Neuronal stem cell (in vitro differentiated cells): ENCODE results near the gene TSEN54.

ENCODE experiments used
- DNase-seq: peaks from one replicate; pipeline ENCODE4 v3.0.0-alpha.2; 2013; ENCODE audit warnings: low spot score
- H2AFZ ChIP-seq: one replicate; pipeline ENCODE4 v1.6.1; 2013; ENCODE audit warnings: mild to moderate bottlenecking, low read length, inconsistent platforms
- H2AK5ac ChIP-seq: 2 replicates; pipeline ENCODE4 v1.6.1; 2013; ENCODE audit warnings: low read depth, mild to moderate bottlenecking, inconsistent platforms, low read length, moderate library complexity, mixed read lengths
- H2BK120ac ChIP-seq: 2 replicates; pipeline ENCODE4 v1.6.1; 2013; ENCODE audit warnings: low read depth, mild to moderate bottlenecking, inconsistent platforms, low read length, moderate library complexity, mixed read lengths
- H2BK12ac ChIP-seq: one replicate; pipeline ENCODE4 v1.6.1; 2013; ENCODE audit warnings: low read length, inconsistent platforms
- H2BK15ac ChIP-seq: 2 replicates; pipeline ENCODE4 v1.6.1; 2013; ENCODE audit warnings: mild to moderate bottlenecking, low read length, inconsistent platforms, mixed read lengths
- H2BK5ac ChIP-seq: one replicate; pipeline ENCODE4 v1.6.1; 2013; ENCODE audit warnings: inconsistent platforms, mild to moderate bottlenecking, low read length, moderate library complexity
- H3K14ac ChIP-seq: one replicate; pipeline ENCODE4 v1.6.1; 2013; ENCODE audit warnings: low read length, inconsistent platforms
- H3K18ac ChIP-seq: 2 replicates; pipeline ENCODE4 v1.6.1; 2013; ENCODE audit warnings: low read length, inconsistent platforms
- H3K23ac ChIP-seq: 2 replicates; pipeline ENCODE4 v1.6.1; 2013; ENCODE audit warnings: low read depth, mild to moderate bottlenecking, mixed read lengths, low read length, inconsistent platforms; ENCODE audit not compliant: poor library complexity
- H3K27ac ChIP-seq: replicated peaks from 3 replicates; pipeline ENCODE4 v1.5.1; 2013; ENCODE audit warnings: low read length, inconsistent platforms
- H3K27me3 ChIP-seq, 3 experiments: 2 replicates each; pipeline ENCODE4 v1.6.1; 2013; ENCODE audit warnings: low read length in 3 of 3, mild to moderate bottlenecking in 2 of 3, inconsistent platforms in 1 of 3, low read depth in 1 of 3, mixed read lengths in 1 of 3, moderate library complexity in 1 of 3; ENCODE audit not compliant: control insufficient read depth in 3 of 3, insufficient read depth in 3 of 3
- H3K36me3 ChIP-seq, 2 donors: replicated peaks in 1 of 2; 2 replicates each; pipeline ENCODE4 v1.6.1; 2013; ENCODE audit warnings: low read length in 2 of 2; ENCODE audit not compliant: control insufficient read depth in 2 of 2, insufficient read depth in 2 of 2
- H3K4ac ChIP-seq: 2 replicates; pipeline ENCODE4 v1.6.1; 2013; ENCODE audit warnings: inconsistent platforms, mild to moderate bottlenecking, low read length, moderate library complexity
- H3K4me1 ChIP-seq, 2 donors: 1 replicate in 1 of 2; 2 replicates in 1 of 2; pipeline ENCODE4 v1.6.1; 2013; ENCODE audit warnings: low read length in 2 of 2, low read depth in 1 of 2; ENCODE audit not compliant: control insufficient read depth in 2 of 2, insufficient read depth in 1 of 2
- H3K4me2 ChIP-seq: one replicate; pipeline ENCODE4 v1.6.1; 2013; ENCODE audit warnings: mild to moderate bottlenecking, low read length, inconsistent platforms; ENCODE audit not compliant: insufficient read depth, poor library complexity, severe bottlenecking
- H3K4me3 ChIP-seq, 2 donors: 2 replicates each; pipeline ENCODE4 v1.5.1; 2013; ENCODE audit warnings: low read length in 2 of 2, mild to moderate bottlenecking in 2 of 2, inconsistent platforms in 1 of 2, moderate library complexity in 1 of 2
- H3K79me1 ChIP-seq: one replicate; pipeline ENCODE4 v1.6.1; 2013; ENCODE audit warnings: low read depth, mild to moderate bottlenecking, inconsistent platforms, low read length, moderate library complexity
- H3K9ac ChIP-seq: one replicate; pipeline ENCODE4 v1.6.1; 2013; ENCODE audit warnings: mild to moderate bottlenecking, low read depth, low read length, inconsistent platforms; ENCODE audit not compliant: poor library complexity
- H3K9me3 ChIP-seq, 2 donors: replicated peaks in 1 of 2; 2 replicates each; pipeline versions ENCODE3 to v1.6.1; 2013; ENCODE audit warnings: low read length in 2 of 2, mild to moderate bottlenecking in 2 of 2, inconsistent platforms in 1 of 2, low read depth in 1 of 2, mixed read lengths in 1 of 2, moderate library complexity in 1 of 2; ENCODE audit not compliant: control insufficient read depth in 2 of 2, insufficient read depth in 1 of 2
- H4K8ac ChIP-seq: one replicate; pipeline ENCODE4 v1.6.1; 2013; ENCODE audit warnings: low read depth, mild to moderate bottlenecking, inconsistent platforms, low read length, moderate library complexity
- H4K91ac ChIP-seq: one replicate; pipeline ENCODE4 v1.6.1; 2013; ENCODE audit warnings: low read length, low read depth, mild to moderate bottlenecking, inconsistent platforms; ENCODE audit not compliant: poor library complexity
- WGBS, 2 donors: extraction: QIAGEN DNeasy Blood & Tissue Kit; methylation state at CpG; one replicate each; pipeline ENCODE4 v1.1.7; 2013; ENCODE audit warnings: missing lambda C conversion rate in 2 of 2, mixed read lengths in 1 of 2; ENCODE audit not compliant: insufficient read length in 2 of 2, insufficient replicate concordance in 1 of 2; ENCODE audit errors: extremely low coverage in 2 of 2; 5-methylcytosine and 5-hydroxymethylcytosine counted together

The TSEN54 gene

GRCh38 chr17:75491680-75492079 lies 24.6 kb upstream of the TSEN54 start:
- H3K4me2 ChIP-seq: no peak overlapping the region
- peak overlapping the region; percentile 55 for H3K23ac ChIP-seq
- H2BK12ac ChIP-seq: no peak overlapping the region
- no peak overlapping the region for H3K4ac ChIP-seq
- no peak for DNase-seq
- no peaks in the 10 kb centered on the region for H3K27me3 ChIP-seq
- no peak overlapping the region for H3K18ac ChIP-seq
- H2BK5ac ChIP-seq: peak overlapping the region; percentile 39
- no peak overlapping the region for H4K91ac ChIP-seq
- H2BK15ac ChIP-seq: no peak overlapping the region
- H3K4me1 ChIP-seq: peaks cover 0 to 1% of the 10 kb centered on the region in 2 donors
- H2BK120ac ChIP-seq: no peak overlapping the region
- no peak overlapping the region for H3K27ac ChIP-seq
- no CpG with 5 or more reads among the region's 15 CpGs for WGBS, 2 donors
- H3K4me3 ChIP-seq: peak overlapping the region in 1 of 2 donors; percentile 11
- H3K9ac ChIP-seq: no peak overlapping the region
- no peak overlapping the region for H3K14ac ChIP-seq
- H4K8ac ChIP-seq: no peak overlapping the region
- peaks cover 4% of the 10 kb centered on the region for H3K79me1 ChIP-seq
- H3K36me3 ChIP-seq: peaks cover 44 to 79% of the 10 kb centered on the region in 2 donors
- H2AK5ac ChIP-seq: no peak overlapping the region
- peaks cover 0 to 1% of the 10 kb centered on the region in 2 donors for H3K9me3 ChIP-seq
- H2AFZ ChIP-seq: no peak overlapping the region

DNA sequence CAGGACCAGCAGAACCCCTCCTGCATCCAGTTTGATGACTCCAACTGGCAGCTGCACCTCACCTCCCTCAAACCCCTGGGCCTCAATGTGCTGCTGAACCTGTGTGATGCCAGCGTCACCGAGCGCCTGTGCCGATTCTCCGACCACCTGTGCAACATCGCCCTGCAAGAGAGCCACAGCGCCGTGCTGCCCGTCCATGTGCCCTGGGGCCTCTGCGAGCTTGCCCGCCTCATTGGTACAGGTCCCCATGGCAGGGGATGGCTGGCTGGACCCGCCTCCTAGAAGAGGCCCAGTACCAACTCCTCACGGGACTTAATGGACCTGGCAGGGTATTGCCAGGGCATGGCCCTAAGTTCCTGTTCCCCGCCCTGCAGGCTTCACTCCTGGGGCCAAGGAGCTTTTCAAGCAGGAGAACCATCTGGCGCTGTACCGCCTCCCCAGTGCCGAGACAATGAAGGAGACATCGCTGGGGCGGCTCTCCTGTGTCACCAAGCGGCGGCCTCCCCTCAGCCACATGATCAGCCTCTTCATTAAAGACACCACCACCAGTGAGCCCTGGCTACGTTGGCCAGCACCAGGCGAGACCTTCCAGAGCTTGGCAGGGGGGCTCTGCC lies 23.7 kb upstream of the TSEN54 start:
- Histone ChIP-seq H3K36me3 (peaks cover 48 to 78% of the 10 kb centered on the region in 2 donors), H3K14ac (peak overlapping the region; percentile 63), H2AFZ (no peak overlapping the region), H3K4me3 (no peak overlapping the region), H3K18ac (no peak overlapping the region), H2BK15ac (no peak overlapping the region), H4K8ac (no peak overlapping the region), H3K9ac (no peak overlapping the region), H3K4me2 (no peak overlapping the region), H3K4me1 (no peaks in the 10 kb centered on the region), H3K27me3 (no peaks in the 10 kb centered on the region), H2BK12ac (no peak overlapping the region), H2BK5ac (peak overlapping the region; percentile 39), H3K27ac (no peak overlapping the region), H2BK120ac (peak overlapping the region; percentile 41), H3K23ac (no peak overlapping the region), H2AK5ac (no peak overlapping the region), H4K91ac (no peak overlapping the region), H3K4ac (no peak overlapping the region), H3K9me3 (peaks cover 0 to 1% of the 10 kb centered on the region in 2 donors), H3K79me1 (peaks cover 4% of the 10 kb centered on the region)
- DNase-seq: no peak
- WGBS, 2 donors: no CpG with 5 or more reads among the region's 23 CpGs

- no peak overlapping the region for H2BK15ac ChIP-seq
- no peaks in the 10 kb centered on the region for H3K4me1 ChIP-seq
- no peak overlapping the region for H3K18ac ChIP-seq
- no CpG with 5 or more reads among the region's 23 CpGs for WGBS, 2 donors
- H3K79me1 ChIP-seq: peaks cover 4% of the 10 kb centered on the region
- no peak overlapping the region for H3K4ac ChIP-seq
- no peak overlapping the region for H2BK120ac ChIP-seq
- no peak overlapping the region for H3K27ac ChIP-seq
- H3K23ac ChIP-seq: peak overlapping the region; percentile 34
- no peak for DNase-seq
- peak overlapping the region; percentile 44 for H3K9ac ChIP-seq
- H2AFZ ChIP-seq: no peak overlapping the region
- no peaks in the 10 kb centered on the region for H3K27me3 ChIP-seq
- no peaks in the 10 kb centered on the region for H3K9me3 ChIP-seq
- H4K8ac ChIP-seq: peak overlapping the region; percentile 92
- H3K4me3 ChIP-seq: no peak overlapping the region
- no peak overlapping the region for H4K91ac ChIP-seq
- H3K4me2 ChIP-seq: no peak overlapping the region
- H2AK5ac ChIP-seq: peak overlapping the region; percentile 43
- H3K14ac ChIP-seq: no peak overlapping the region
- H2BK5ac ChIP-seq: peak overlapping the region; percentile 39
- H3K36me3 ChIP-seq: peaks cover 53 to 84% of the 10 kb centered on the region in 2 donors
- peak overlapping the region; percentile 41 for H2BK12ac ChIP-seq
These were observed 22.7 kb upstream of the TSEN54 start for GRCh38 chr17:75493476-75494129.

- H3K23ac ChIP-seq: no peak overlapping the region
- H3K18ac ChIP-seq: no peak overlapping the region
- H2AK5ac ChIP-seq: no peak overlapping the region
- H4K8ac ChIP-seq: no peak overlapping the region
- peak overlapping the region; percentile 24 for H3K9ac ChIP-seq
- H3K27me3 ChIP-seq: no peaks in the 10 kb centered on the region
- no peak for DNase-seq
- no peak overlapping the region for H3K14ac ChIP-seq
- H3K79me1 ChIP-seq: peaks cover 4% of the 10 kb centered on the region
- no peak overlapping the region for H2BK5ac ChIP-seq
- no peaks in the 10 kb centered on the region for H3K4me1 ChIP-seq
- no peak overlapping the region for H2BK12ac ChIP-seq
- no peak overlapping the region for H4K91ac ChIP-seq
- no peak overlapping the region for H3K4me3 ChIP-seq
- H3K4me2 ChIP-seq: no peak overlapping the region
- peaks cover 59 to 92% of the 10 kb centered on the region in 2 donors for H3K36me3 ChIP-seq
- no peak overlapping the region for H2BK15ac ChIP-seq
- H3K4ac ChIP-seq: no peak overlapping the region
- H2BK120ac ChIP-seq: no peak overlapping the region
- no CpG with 5 or more reads among the region's 14 CpGs for WGBS, 2 donors
- peaks cover 0 to 2% of the 10 kb centered on the region in 2 donors for H3K9me3 ChIP-seq
- no peak overlapping the region for H3K27ac ChIP-seq
- no peak overlapping the region for H2AFZ ChIP-seq
These were observed 21.9 kb upstream of the TSEN54 start for GRCh38 chr17:75494326-75494877.
